NT2/D1 (cell line): ENCODE measurements around the gene NPAS3.

Experiments
- DNase-seq: peaks from one replicate; pipeline ENCODE4 v3.0.0-alpha.2; 2011; ENCODE audit warnings: low read depth, low spot score
- H3K27me3 ChIP-seq: 2 replicates; pipeline ENCODE4 v1.6.0; 2011; ENCODE audit warnings: mild to moderate bottlenecking; ENCODE audit not compliant: insufficient read length, insufficient read depth
- H3K36me3 ChIP-seq: 2 replicates; pipeline ENCODE4 v1.6.1; 2011; ENCODE audit warnings: mild to moderate bottlenecking, low read length, mixed read lengths; ENCODE audit not compliant: insufficient read depth, insufficient read length
- H3K4me1 ChIP-seq: 2 replicates; pipeline ENCODE4 v1.5.1; 2011; ENCODE audit not compliant: insufficient read depth, insufficient read length
- H3K4me3 ChIP-seq: 2 replicates; pipeline ENCODE4 v1.5.1; 2011; ENCODE audit warnings: low read depth; ENCODE audit not compliant: insufficient read length
- H3K9ac ChIP-seq: 2 replicates; pipeline ENCODE4 v1.6.0; 2011; ENCODE audit warnings: low read depth; ENCODE audit not compliant: insufficient read length
- H3K9me3 ChIP-seq: 2 replicates; pipeline ENCODE4 v1.5.1; 2011; ENCODE audit warnings: mild to moderate bottlenecking, low read length; ENCODE audit not compliant: insufficient read depth
- SUZ12 ChIP-seq: IDR thresholded peaks from 2 replicates; pipeline ENCODE4 v1.6.1; 2011; ENCODE audit not compliant: insufficient read length, insufficient read depth; ENCODE audit errors: extremely low read depth
- YY1 ChIP-seq: IDR thresholded peaks from 2 replicates; pipeline ENCODE4 v1.6.1; 2011; ENCODE audit not compliant: insufficient read length, insufficient read depth
- ZNF274 ChIP-seq: IDR thresholded peaks from 2 replicates; pipeline ENCODE4 v1.6.1; 2011; ENCODE audit warnings: mild to moderate bottlenecking, low read depth, low read length

The NPAS3 gene

DNA sequence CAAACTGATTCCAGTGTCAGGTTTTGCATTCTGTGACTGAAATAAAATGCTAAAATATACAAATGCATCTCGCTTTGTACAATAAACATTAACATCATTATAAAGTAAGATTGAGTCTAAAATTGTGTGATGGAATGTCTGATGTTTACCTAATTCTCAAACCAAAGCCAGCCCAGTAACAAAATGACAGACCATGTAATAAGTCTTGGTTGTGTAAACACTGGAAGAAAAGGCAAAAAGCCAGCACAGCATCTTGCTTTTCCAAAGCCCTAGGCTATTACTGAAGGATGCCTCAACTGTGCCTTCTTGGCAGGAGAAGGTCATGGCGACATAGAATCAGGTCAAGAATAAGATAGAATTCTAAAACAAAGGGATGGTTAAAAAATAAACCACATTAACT is 842.6 kb downstream of the NPAS3 start:
- no peak overlapping the region for H3K9ac ChIP-seq
- H3K4me1 ChIP-seq, result no peaks in the 10 kb centered on the region
- TF ChIP-seq YY1, result no peak
- TF ChIP-seq SUZ12, result no peak
- TF ChIP-seq ZNF274, result no peak
- H3K27me3 ChIP-seq, result no peaks in the 10 kb centered on the region
- no peak overlapping the region for H3K4me3 ChIP-seq
- no peaks in the 10 kb centered on the region for H3K36me3 ChIP-seq
- H3K9me3 ChIP-seq, result no peaks in the 10 kb centered on the region
- DNase-seq, result no peak

DNA sequence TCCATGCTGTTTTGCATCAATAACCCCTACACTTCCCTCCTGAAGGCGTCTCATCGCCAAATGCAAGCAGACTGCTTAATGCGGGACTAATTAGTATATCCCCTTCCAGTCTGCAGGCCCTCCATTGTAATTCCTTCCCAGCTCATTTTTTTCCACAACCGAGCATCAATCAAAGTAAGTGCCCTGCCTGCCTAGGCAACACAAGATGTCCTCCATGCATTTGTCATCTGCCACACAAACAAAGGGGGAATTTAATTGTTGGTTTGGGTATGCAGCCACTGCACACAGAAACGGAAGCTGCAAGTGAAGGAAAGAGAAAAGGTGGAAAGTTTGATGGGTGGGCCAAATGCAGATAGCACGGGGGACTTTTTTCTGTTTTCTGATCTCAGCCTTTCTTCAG is 844.2 kb downstream of the NPAS3 start:
- Histone ChIP-seq H3K27me3 (no peaks in the 10 kb centered on the region), H3K9ac (no peak overlapping the region), H3K9me3 (no peaks in the 10 kb centered on the region), H3K4me1 (no peaks in the 10 kb centered on the region), H3K4me3 (no peak overlapping the region), H3K36me3 (no peaks in the 10 kb centered on the region)
- no peak for DNase-seq
- no peak for TF ChIP-seq ZNF274
- TF ChIP-seq SUZ12, result no peak
- no peak for TF ChIP-seq YY1

DNA sequence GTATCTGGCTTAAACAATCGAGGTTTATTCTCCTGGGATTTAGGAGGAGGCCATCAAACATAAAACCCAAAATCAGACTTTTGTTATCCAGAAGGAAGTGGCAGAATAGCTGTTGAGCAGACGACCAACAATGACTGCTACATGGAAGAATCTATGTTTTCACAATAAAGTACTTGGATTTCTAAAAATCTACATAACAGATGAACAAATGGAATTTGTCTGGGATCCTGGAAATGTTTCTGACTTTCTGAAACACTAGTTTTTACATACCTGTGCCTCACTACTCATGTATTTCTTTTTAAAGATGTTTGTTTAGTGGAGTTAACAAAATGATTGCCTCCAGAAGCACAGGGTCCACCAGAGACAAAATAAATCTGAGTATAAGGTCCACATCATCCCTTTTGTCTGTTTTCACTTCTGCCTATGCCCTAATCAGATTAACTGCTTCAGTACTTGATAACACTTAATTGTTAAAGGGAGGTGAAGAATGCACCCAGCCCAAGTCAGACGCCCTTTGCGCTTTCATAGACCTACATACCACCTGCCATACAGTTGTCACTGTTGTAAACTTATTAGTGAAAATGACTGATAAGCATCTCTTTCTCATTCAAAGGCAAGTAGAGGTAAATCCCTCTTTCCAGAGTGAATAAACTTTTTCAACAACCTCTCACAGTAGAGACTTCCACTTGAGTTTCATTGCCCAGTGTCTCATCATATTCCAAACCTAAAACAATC is 847.6 kb downstream of the NPAS3 start:
- Histone ChIP-seq H3K4me1 (no peaks in the 10 kb centered on the region), H3K27me3 (no peaks in the 10 kb centered on the region), H3K9ac (no peak overlapping the region), H3K36me3 (no peaks in the 10 kb centered on the region), H3K4me3 (no peak overlapping the region), H3K9me3 (no peaks in the 10 kb centered on the region; the same call in 1 of the 2 replicates)
- TF ChIP-seq SUZ12 (no peak), ZNF274 (no peak), YY1 (no peak)
- DNase-seq, result no peak

DNA sequence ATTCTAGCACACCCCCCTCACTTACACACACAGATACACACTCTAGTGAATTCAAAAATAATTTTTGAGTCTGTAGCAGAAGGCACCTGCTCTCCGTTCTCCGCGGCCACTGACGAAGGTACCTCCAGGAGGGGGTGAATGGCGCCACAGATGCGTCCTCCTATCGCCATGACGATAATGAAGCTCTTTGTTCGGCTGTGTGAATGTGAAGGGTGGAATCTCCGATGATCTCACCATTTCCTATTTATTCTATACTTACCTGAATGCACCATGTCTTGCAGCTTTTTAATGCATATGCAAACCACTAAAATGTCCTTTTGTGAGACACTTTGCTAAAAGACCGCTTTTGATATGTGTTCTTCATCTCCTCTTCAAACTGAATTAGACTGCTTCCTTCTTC is 849.5 kb downstream of the NPAS3 start:
- Histone ChIP-seq H3K4me3 (no peak overlapping the region), H3K36me3 (no peaks in the 10 kb centered on the region), H3K9ac (no peak overlapping the region), H3K27me3 (peaks cover 5% of the 10 kb centered on the region), H3K4me1 (no peaks in the 10 kb centered on the region), H3K9me3 (no peaks in the 10 kb centered on the region; the same call in 1 of the 2 replicates)
- TF ChIP-seq SUZ12, result no peak
- no peak for TF ChIP-seq YY1
- no peak for TF ChIP-seq ZNF274
- DNase-seq, result no peak

DNA sequence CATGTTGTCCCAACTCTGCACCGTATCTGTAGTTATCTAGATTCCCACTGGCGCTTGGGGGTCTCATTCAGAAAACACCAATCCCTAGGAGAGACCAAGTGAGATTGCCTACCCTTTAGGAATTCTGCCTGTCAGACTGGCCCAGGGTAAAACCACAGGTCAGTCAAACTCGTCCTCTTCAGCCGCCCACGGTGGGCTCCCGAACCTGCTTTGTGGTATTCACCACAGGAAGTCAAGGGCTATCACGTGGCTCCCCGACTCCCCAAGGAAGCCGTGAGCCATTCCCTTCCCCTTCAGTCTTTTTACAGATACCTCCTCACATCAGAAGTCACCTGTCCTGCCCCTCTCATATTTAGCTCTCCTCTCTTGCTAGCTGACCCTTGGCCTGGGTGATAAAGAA is 852.3 kb downstream of the NPAS3 start:
- H3K9me3 ChIP-seq, result no peaks in the 10 kb centered on the region; the same call in 1 of the 2 replicates
- no peak for DNase-seq
- peaks cover 10% of the 10 kb centered on the region for H3K27me3 ChIP-seq
- no peaks in the 10 kb centered on the region for H3K36me3 ChIP-seq
- H3K4me1 ChIP-seq, result no peaks in the 10 kb centered on the region
- H3K4me3 ChIP-seq, result no peak overlapping the region
- TF ChIP-seq YY1 (no peak), ZNF274 (no peak), SUZ12 (no peak)
- no peak overlapping the region for H3K9ac ChIP-seq

DNA sequence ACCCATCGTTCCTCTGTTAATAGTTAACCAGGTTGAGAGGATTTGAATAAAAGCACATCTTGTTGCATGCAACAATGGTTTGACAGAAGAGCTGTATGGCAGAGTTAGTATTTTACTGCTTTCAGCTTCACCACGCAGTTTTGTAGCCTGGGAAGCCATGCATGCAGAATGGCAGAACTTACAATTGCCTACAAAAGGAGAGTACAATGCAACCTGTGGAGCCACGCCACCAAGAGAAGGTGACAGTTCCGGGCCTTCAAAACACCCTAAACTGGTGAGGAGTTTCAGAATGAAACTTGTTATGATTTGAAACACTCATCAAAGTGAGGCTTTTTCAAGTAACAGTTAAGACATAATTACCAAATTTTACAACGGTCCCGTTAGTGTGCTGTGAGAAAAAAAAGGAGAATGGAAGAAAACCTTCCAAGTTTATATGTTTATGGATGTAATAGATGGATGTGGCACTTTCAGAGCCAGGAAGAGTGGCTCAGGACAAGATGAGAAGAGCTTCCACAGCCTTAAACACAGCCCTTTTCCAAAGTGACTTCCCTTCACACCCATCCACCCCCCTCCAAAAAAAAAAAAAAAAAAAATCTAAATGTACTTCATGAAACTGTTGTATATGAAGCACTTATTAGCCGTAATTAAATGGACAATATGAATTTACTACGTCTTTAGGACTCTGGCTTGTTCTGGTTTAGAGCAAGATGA is 853.5 kb downstream of the NPAS3 start:
- DNase-seq, result no peak
- no peaks in the 10 kb centered on the region for H3K4me1 ChIP-seq
- no peak overlapping the region for H3K4me3 ChIP-seq
- TF ChIP-seq SUZ12, result no peak
- TF ChIP-seq ZNF274, result no peak
- TF ChIP-seq YY1, result no peak
- H3K27me3 ChIP-seq, result peaks cover 10% of the 10 kb centered on the region
- no peaks in the 10 kb centered on the region; the same call in 1 of the 2 replicates for H3K9me3 ChIP-seq
- H3K36me3 ChIP-seq, result no peaks in the 10 kb centered on the region
- H3K9ac ChIP-seq, result no peak overlapping the region

DNA sequence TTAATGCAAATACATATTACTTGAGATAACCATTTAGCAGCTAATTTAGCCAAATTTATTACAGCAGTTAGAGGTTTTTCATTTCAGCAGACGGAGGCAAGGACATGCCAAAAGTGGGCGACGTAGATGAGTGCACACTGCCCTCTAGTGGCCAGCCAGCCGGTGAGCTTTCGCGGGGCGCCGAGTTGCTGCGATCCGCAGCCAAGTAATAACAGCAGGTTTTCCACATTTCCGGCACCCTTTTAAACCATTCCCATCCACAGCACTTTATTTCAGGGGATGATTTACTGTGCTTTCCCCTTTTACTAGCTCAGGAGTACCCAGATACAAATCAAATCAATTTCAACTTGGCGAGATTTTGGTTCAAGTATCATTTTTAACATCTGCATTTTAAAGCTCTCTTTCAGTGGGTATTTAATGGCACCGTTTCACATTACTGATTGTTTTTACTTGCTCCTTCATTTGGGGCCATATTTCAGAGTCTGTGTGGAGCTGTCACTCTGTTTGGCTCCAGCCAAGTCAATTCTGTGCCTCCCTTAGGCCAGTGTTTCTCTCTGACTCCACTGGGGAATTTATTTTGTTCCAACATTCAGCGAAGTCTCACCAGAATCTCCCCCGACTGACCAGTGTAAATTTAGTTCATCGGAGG is 854.2 kb downstream of the NPAS3 start:
- H3K4me3 ChIP-seq, result no peak overlapping the region
- no peaks in the 10 kb centered on the region for H3K36me3 ChIP-seq
- no peak overlapping the region for H3K9ac ChIP-seq
- no peaks in the 10 kb centered on the region for H3K4me1 ChIP-seq
- no peak for TF ChIP-seq YY1
- TF ChIP-seq ZNF274, result no peak
- no peak for TF ChIP-seq SUZ12
- DNase-seq, result peak; percentile 61
- H3K27me3 ChIP-seq, result peaks cover 10% of the 10 kb centered on the region
- H3K9me3 ChIP-seq, result no peaks in the 10 kb centered on the region; the same call in 1 of the 2 replicates
